ENCODE results near the gene COL9A2.

- TF ChIP-seq, protein P1, sequence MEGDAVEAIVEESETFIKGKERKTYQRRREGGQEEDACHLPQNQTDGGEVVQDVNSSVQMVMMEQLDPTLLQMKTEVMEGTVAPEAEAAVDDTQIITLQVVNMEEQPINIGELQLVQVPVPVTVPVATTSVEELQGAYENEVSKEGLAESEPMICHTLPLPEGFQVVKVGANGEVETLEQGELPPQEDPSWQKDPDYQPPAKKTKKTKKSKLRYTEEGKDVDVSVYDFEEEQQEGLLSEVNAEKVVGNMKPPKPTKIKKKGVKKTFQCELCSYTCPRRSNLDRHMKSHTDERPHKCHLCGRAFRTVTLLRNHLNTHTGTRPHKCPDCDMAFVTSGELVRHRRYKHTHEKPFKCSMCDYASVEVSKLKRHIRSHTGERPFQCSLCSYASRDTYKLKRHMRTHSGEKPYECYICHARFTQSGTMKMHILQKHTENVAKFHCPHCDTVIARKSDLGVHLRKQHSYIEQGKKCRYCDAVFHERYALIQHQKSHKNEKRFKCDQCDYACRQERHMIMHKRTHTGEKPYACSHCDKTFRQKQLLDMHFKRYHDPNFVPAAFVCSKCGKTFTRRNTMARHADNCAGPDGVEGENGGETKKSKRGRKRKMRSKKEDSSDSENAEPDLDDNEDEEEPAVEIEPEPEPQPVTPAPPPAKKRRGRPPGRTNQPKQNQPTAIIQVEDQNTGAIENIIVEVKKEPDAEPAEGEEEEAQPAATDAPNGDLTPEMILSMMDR (IDR thresholded peaks at IDR 0.05 in 4 of 5, conservative IDR thresholded peaks at IDR 0.05 in 1 of 5): no peak
- no peak for TF ChIP-seq POLR2A (IDR thresholded peaks at IDR 0.05)
Observed at GRCh38 chr1:40258445-40258769, 58.7 kb downstream of the COL9A2 start.
